NT2/D1 (cell line): ENCODE data around the gene SKIDA1.
A peak's percentile ranks its signal among the peaks of the same experiment; 100 is the strongest.

Experiments used
- DNase-seq: peaks from one replicate; pipeline ENCODE4 v3.0.0-alpha.2; 2011; ENCODE audit warnings: low read depth, low spot score
- H3K27me3 ChIP-seq: 2 replicates; pipeline ENCODE4 v1.6.0; 2011; ENCODE audit warnings: mild to moderate bottlenecking; ENCODE audit not compliant: insufficient read length, insufficient read depth
- H3K36me3 ChIP-seq: 2 replicates; pipeline ENCODE4 v1.6.1; 2011; ENCODE audit warnings: mild to moderate bottlenecking, low read length, mixed read lengths; ENCODE audit not compliant: insufficient read depth, insufficient read length
- H3K4me1 ChIP-seq: 2 replicates; pipeline ENCODE4 v1.5.1; 2011; ENCODE audit not compliant: insufficient read depth, insufficient read length
- H3K4me3 ChIP-seq: 2 replicates; pipeline ENCODE4 v1.5.1; 2011; ENCODE audit warnings: low read depth; ENCODE audit not compliant: insufficient read length
- H3K9ac ChIP-seq: 2 replicates; pipeline ENCODE4 v1.6.0; 2011; ENCODE audit warnings: low read depth; ENCODE audit not compliant: insufficient read length
- H3K9me3 ChIP-seq: 2 replicates; pipeline ENCODE4 v1.5.1; 2011; ENCODE audit warnings: mild to moderate bottlenecking, low read length; ENCODE audit not compliant: insufficient read depth
- SUZ12 ChIP-seq: IDR thresholded peaks from 2 replicates; pipeline ENCODE4 v1.6.1; 2011; ENCODE audit not compliant: insufficient read length, insufficient read depth; ENCODE audit errors: extremely low read depth
- YY1 ChIP-seq: IDR thresholded peaks from 2 replicates; pipeline ENCODE4 v1.6.1; 2011; ENCODE audit not compliant: insufficient read length, insufficient read depth
- ZNF274 ChIP-seq: IDR thresholded peaks from 2 replicates; pipeline ENCODE4 v1.6.1; 2011; ENCODE audit warnings: mild to moderate bottlenecking, low read depth, low read length

Gene SKIDA1

DNA sequence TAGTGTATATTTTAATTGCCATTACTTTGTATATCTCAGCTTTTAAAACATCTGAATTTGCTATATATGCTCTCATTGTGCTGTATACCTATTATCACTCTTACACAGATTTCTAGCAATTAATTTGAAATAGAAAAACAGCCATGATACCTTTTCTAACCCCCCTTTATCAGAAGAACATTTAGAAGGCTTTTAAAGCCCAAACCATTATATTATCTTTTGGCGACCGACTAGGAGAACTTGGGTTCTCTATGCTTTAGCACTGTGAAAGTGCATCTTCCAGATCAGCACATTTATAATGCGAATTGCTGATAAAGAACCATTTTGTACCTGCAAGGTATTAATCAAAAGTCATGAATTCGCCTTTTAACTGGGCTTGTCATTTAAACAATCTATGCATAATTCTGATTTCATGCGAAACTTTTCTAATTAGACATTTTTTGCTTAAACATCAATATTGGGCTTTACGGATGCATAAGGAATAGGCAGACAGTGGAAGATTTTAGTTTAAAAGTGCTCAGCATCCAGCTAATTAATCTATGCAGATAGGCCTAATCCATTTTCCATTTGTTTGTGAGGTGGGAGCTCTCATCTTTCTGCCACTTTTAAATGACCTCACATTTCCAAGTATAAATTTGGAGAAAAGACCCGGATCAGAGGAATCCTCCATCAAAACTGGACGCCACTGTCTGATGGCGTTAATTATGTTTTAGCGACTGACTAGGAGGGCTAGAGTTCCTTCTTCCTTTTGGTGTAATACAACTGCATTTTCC lies 7.4 kb upstream of the SKIDA1 start:
- H3K9ac ChIP-seq: peak overlapping the region; percentile 76
- no peak for TF ChIP-seq SUZ12
- TF ChIP-seq ZNF274: no peak
- H3K27me3 ChIP-seq: no peaks in the 10 kb centered on the region
- no peak for DNase-seq
- H3K4me3 ChIP-seq: peak overlapping the region; percentile 58
- H3K4me1 ChIP-seq: no peaks in the 10 kb centered on the region
- peaks cover 11% of the 10 kb centered on the region for H3K36me3 ChIP-seq
- H3K9me3 ChIP-seq: no peaks in the 10 kb centered on the region

DNA sequence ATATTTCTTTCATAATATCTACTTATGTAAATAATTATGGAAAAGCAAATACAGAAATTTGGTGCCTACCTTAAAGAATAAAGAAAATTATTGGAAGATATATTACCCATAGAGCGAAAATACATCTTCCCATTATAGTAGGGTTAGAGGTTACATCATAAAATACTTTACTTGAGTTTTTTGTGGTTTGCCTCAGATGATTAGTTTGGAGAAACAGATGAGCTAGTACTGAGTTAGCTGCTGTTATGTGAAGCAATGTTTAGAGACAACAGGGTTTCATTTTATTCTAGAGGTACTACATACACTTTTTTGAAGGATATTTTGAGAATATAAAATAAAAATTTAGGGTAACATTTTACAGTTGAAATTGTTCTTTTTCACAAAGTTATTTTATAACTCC lies 5.7 kb upstream of the SKIDA1 start:
- no peak overlapping the region for H3K9ac ChIP-seq
- H3K36me3 ChIP-seq: no peaks in the 10 kb centered on the region
- H3K9me3 ChIP-seq: no peaks in the 10 kb centered on the region
- no peaks in the 10 kb centered on the region for H3K27me3 ChIP-seq
- TF ChIP-seq ZNF274: no peak
- no peak overlapping the region for H3K4me3 ChIP-seq
- DNase-seq: no peak
- H3K4me1 ChIP-seq: no peaks in the 10 kb centered on the region

DNA sequence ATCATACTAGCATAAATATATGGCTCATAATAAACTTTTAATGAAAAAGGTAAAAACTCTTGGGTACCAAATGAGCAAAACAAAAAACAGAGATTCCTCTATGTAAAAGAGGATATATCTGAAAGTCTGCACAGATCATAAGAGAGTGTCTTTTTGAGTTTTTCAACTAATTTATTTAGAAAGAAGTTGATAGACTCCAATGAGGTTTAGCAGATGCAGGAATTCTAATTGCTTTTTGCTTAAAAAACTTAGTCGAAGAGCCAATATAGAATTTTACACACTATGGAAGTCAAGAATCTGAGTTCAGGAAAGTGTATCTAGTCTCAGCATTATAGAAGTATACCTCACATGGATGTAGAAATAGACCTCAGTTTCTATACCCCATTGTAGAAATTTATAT lies 5.2 kb upstream of the SKIDA1 start:
- TF ChIP-seq SUZ12 (no peak), YY1 (no peak), ZNF274 (no peak)
- DNase-seq: no peak
- no peak overlapping the region for H3K4me3 ChIP-seq
- H3K27me3 ChIP-seq: no peaks in the 10 kb centered on the region
- H3K4me1 ChIP-seq: no peaks in the 10 kb centered on the region
- H3K36me3 ChIP-seq: no peaks in the 10 kb centered on the region
- H3K9ac ChIP-seq: no peak overlapping the region
- no peaks in the 10 kb centered on the region for H3K9me3 ChIP-seq

DNA sequence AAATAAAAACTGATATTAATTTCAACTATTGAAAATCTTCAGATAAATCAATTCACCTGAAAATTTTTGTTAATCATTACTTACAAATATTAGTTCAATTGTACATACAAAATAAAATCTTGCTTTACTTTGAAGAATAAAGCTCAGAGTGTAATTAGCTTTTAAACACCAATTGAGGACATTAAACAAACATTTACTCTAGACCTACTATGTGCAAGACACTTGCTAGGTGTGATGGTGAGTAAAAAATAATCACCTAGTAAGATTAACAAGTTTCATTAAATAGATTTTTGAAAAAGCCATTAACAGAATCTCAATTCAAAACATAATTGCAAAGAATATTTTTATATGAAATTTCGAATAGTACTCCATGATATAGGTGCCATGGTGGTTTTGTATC lies 4.7 kb upstream of the SKIDA1 start:
- no peak overlapping the region for H3K9ac ChIP-seq
- H3K36me3 ChIP-seq: no peaks in the 10 kb centered on the region
- no peak for TF ChIP-seq ZNF274
- no peak for TF ChIP-seq SUZ12
- no peak for TF ChIP-seq YY1
- no peaks in the 10 kb centered on the region for H3K27me3 ChIP-seq
- H3K4me3 ChIP-seq: no peak overlapping the region
- H3K4me1 ChIP-seq: no peaks in the 10 kb centered on the region
- DNase-seq: no peak
- no peaks in the 10 kb centered on the region for H3K9me3 ChIP-seq

DNA sequence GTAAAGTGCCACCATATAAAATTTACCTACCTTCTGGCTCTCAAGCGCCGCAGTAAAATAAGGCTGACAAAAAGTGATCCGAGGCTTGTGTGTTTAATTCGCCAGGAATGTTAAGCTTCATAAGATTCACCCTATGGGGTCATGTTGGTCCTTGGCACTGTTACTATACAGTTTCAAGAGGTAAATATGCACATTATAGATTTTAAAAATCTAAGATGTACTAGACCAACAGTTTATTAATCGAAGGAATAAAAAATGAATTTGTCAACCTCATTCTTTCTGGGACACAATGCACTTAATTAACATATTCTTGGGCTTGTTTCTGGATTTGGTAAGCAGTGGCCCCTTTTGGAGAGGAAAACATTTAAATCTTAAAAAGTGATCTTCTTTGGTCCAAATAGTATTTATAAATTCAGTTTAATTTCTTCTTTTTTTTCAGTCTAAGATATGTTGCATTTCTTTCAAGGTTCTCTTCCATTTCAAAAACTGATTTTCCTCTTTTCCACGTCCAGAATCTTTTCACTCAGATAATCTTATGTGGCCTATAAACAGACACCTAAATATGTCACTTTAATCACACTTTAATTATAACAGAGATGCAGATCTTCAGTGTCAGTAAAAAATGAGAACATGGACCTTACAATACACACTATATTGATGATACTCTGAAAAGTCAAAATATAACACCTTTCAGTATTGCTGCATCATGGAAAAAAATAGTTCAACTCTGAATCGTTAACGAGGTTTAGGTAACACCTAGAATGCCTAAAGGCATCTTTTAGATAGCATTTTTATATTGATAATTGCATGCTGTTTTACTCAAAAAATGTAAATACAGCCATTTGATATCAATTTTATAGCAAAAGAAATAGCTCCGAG lies 3.8 kb upstream of the SKIDA1 start:
- peak overlapping the region; percentile 50 for H3K9ac ChIP-seq
- H3K27me3 ChIP-seq: no peaks in the 10 kb centered on the region
- no peak for DNase-seq
- no peaks in the 10 kb centered on the region for H3K36me3 ChIP-seq
- no peak overlapping the region for H3K4me3 ChIP-seq
- no peaks in the 10 kb centered on the region for H3K4me1 ChIP-seq
- no peak for TF ChIP-seq YY1
- no peak for TF ChIP-seq SUZ12
- TF ChIP-seq ZNF274: no peak
- H3K9me3 ChIP-seq: no peaks in the 10 kb centered on the region

DNA sequence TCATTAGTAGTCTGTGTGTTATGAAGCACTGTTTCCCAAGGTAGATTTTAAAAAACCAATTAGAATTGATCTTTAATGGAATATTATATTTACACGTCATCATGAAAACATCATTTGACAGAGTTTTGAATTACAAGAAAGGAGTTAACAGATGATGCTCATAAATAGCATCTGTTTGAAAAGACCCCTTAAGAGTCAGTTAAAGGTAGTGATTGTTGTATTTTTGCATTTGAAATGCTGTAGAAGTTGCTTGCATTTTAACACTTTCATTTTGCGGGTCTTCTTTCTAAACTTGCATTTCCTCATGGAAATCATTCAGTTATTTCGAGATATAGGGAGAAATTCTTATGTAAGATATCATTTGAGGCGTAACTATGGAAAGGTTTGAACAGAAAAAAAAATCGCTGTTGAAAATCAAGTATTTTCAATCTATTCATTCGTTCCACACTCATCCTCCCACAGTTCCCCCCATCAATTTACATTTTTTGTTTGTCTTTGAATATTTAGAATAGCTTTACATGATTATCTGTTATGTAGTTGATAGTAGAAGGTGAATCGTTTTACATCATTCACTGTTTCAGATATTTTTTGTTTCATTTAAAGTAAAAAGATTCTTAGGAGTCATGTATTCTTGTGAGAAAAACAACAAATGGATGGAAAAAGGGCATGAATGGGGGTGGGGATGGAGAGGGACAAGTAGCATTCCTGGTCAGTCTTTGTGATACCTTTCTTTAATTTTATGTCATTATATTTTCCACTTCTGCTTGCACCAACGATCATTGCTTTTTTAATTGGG lies 3.0 kb upstream of the SKIDA1 start:
- peak overlapping the region; percentile 46 for H3K4me3 ChIP-seq
- TF ChIP-seq YY1 (no peak), SUZ12 (no peak), ZNF274 (no peak)

DNA sequence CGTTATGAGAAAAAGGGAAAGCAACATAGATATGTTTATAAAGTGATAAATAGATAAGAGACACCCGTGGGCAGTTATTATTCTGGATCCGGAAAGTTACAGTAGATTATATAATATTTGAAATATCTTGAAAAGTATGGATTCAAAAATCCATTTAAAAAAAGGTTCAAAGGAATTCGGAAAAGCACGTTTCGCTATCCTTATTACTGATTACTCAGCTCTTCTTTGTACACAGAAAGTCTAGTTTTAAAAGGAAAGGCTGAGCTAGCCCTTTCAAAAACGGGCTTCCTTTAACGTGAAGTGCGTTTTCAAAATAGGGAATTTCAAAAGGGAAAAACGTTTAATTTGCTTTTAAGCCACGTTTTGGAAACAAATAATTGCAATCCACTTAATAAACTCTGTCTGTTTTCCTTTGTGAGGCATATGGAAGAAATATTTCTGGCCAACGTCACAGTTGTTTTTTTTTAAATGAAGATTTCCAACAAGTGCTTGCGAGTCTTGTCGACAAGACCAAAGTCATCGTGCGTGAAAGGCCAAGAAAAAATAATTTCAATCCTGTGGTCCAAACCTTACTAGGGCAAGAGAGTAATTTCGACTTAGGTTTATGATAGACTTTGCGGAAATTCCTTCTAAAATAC lies 2.2 kb upstream of the SKIDA1 start:
- no peaks in the 10 kb centered on the region for H3K36me3 ChIP-seq
- H3K4me3 ChIP-seq: peak overlapping the region; percentile 46
- no peaks in the 10 kb centered on the region for H3K27me3 ChIP-seq
- no peaks in the 10 kb centered on the region for H3K9me3 ChIP-seq
- H3K9ac ChIP-seq: peak overlapping the region; percentile 86
- TF ChIP-seq ZNF274: no peak
- TF ChIP-seq YY1: no peak
- TF ChIP-seq SUZ12: no peak
- H3K4me1 ChIP-seq: no peaks in the 10 kb centered on the region
- no peak for DNase-seq

More for the DNA sequence above, 3.0 kb upstream of the SKIDA1 start:
- H3K27me3 ChIP-seq: no peaks in the 10 kb centered on the region
- H3K36me3 ChIP-seq: no peaks in the 10 kb centered on the region
- peak overlapping the region; percentile 86 for H3K9ac ChIP-seq
- no peaks in the 10 kb centered on the region for H3K4me1 ChIP-seq
- H3K9me3 ChIP-seq: no peaks in the 10 kb centered on the region
- DNase-seq: no peak
